GM12878 (cell line): ENCODE results near the gene DUSP16. TPM values are rescaled to one million over a fixed set of nuclear protein-coding genes. Genes with fewer than 3 reads are reported as not detected.

Experiments used
- ATAC-seq: fragments of 200-7000 bp; cut with Tn5 transposase; 3 replicates; pipeline ENCODE4 v1.9.1; 2020; ENCODE audit warnings: mild to moderate bottlenecking, moderate library complexity
- BruUV-seq: library from RNA; stranded (reverse); fragments of 400-500 nt; replicated peaks from 2 replicates; lab custom pipeline; 2021; lab: Mats Ljungman, UMichigan
- CTCF ChIA-PET: fragments of 300-600 bp; sonication (Branson Sonifier 250); formaldehyde crosslinking; extraction: SDS; loops from one replicate; lab custom pipeline; 2021; ENCODE audit warnings: inconsistent platforms; lab: Yijun Ruan, JAX
- POLR2A ChIA-PET: fragments of 350-600 bp; formaldehyde crosslinking; extraction: SDS; loops from one replicate; lab custom pipeline; 2021; ENCODE audit warnings: inconsistent platforms; lab: Charles Lee
- RAD21 ChIA-PET: fragments of 300-600 bp; sonication (Branson Sonifier 250); formaldehyde crosslinking; loops from one replicate; lab custom pipeline; 2023; ENCODE audit warnings: antibody characterized with exemption; ENCODE audit not compliant: unreplicated experiment; lab: Charles Lee
- SMC1A ChIA-PET: fragments of 300-600 bp; sonication (Branson Sonifier 250); formaldehyde crosslinking; loops from one replicate; lab custom pipeline; 2023; ENCODE audit not compliant: unreplicated experiment, uncharacterized antibody; lab: Charles Lee
- DNase-seq: peaks from one replicate; pipeline ENCODE4 v3.0.0-alpha.2; 2011; ENCODE audit warnings: low read depth, low spot score
- FAIRE-seq: peaks from 3 replicates; lab custom pipeline; 2011; peaks lifted over from hg19 to GRCh38; lab: Jason Lieb, UNC
- H2AFZ ChIP-seq: 2 replicates; pipeline ENCODE4 v1.6.0; 2011; ENCODE audit warnings: low read depth, low read length, control low read depth; ENCODE audit not compliant: control insufficient read depth
- H3K27ac ChIP-seq: 2 replicates; pipeline ENCODE4 v1.5.1; 2011; ENCODE audit warnings: control low read depth; ENCODE audit not compliant: control insufficient read depth, insufficient read depth
- H3K27me3 ChIP-seq, 2 experiments: replicated peaks in 1 of 2; 2 replicates each; pipeline versions ENCODE4 v1.6.0 to v1.6.1; 2011; ENCODE audit warnings: low read length in 1 of 2; ENCODE audit not compliant: control insufficient read depth in 2 of 2, insufficient read depth in 2 of 2
- H3K36me3 ChIP-seq, 2 experiments: 2 replicates each; pipeline ENCODE4 v1.5.1; 2011; ENCODE audit warnings: low read length in 1 of 2; ENCODE audit not compliant: control insufficient read depth in 2 of 2, insufficient read depth in 2 of 2
- H3K4me1 ChIP-seq: 2 replicates; pipeline ENCODE4 v1.6.1; 2011; ENCODE audit warnings: mild to moderate bottlenecking, low read length, moderate library complexity, mixed read lengths; ENCODE audit not compliant: control insufficient read depth, insufficient read depth
- H3K4me2 ChIP-seq: 2 replicates; pipeline ENCODE4 v1.6.0; 2011; ENCODE audit warnings: control low read depth; ENCODE audit not compliant: control insufficient read depth, insufficient read depth
- H3K4me3 ChIP-seq: fragments of 200-600 bp; sonication (generic); 2 replicates; pipeline ENCODE4 v1.5.1; 2016
- H3K79me2 ChIP-seq: 2 replicates; pipeline ENCODE4 v1.6.0; 2011; ENCODE audit warnings: low read length; ENCODE audit not compliant: control insufficient read depth, insufficient read depth
- H3K9ac ChIP-seq: 2 replicates; pipeline ENCODE4 v1.8.0; 2011; ENCODE audit warnings: low read length, control low read depth, mixed read lengths; ENCODE audit not compliant: control insufficient read depth, insufficient read depth
- H3K9me3 ChIP-seq: replicated peaks from 3 replicates; pipeline ENCODE4 v1.5.1; 2011; ENCODE audit warnings: mild to moderate bottlenecking, low read length; ENCODE audit not compliant: control insufficient read depth, insufficient read depth
- H4K20me1 ChIP-seq: 2 replicates; pipeline ENCODE4 v1.6.0; 2011; ENCODE audit not compliant: control insufficient read depth, insufficient read depth
- FOS ChIP-seq: IDR thresholded peaks from 3 replicates; pipeline ENCODE4 v1.6.1; 2011; ENCODE audit warnings: borderline replicate concordance; ENCODE audit not compliant: insufficient read length; ENCODE audit errors: extremely low read depth
- GATAD2B ChIP-seq: fragments of 450-650 bp; conservative IDR thresholded peaks from 2 replicates; pipeline ENCODE4 v1.6.1; 2017; ENCODE audit warnings: low read depth, mild to moderate bottlenecking, moderate library complexity
- MTA2 ChIP-seq: fragments of 450-650 bp; IDR thresholded peaks from 2 replicates; pipeline ENCODE4 v1.6.1; 2016; ENCODE audit warnings: low read depth, mild to moderate bottlenecking, moderate library complexity
- RAD51 ChIP-seq: fragments of 450-650 bp; IDR thresholded peaks from 2 replicates; pipeline ENCODE4 v1.6.1; 2016; ENCODE audit warnings: moderate library complexity, mild to moderate bottlenecking, inconsistent platforms
- RUNX3 ChIP-seq: IDR thresholded peaks from 2 replicates; pipeline ENCODE4 v1.6.1; 2012; ENCODE audit warnings: low read length, inconsistent platforms
- SMAD5 ChIP-seq: IDR thresholded peaks from 2 replicates; pipeline ENCODE4 v1.6.1; 2016; ENCODE audit warnings: antibody characterized with exemption, low read depth
- ZNF217 ChIP-seq: fragments of 450-650 bp; IDR thresholded peaks from 2 replicates; pipeline ENCODE4 v1.6.1; 2017; ENCODE audit warnings: antibody characterized with exemption, mild to moderate bottlenecking
- WGBS: methylation state at CpG from one replicate; pipeline ENCODE4 v1.1.6; 2016; ENCODE audit warnings: low lambda C conversion rate; ENCODE audit not compliant: insufficient replicate concordance, insufficient coverage; ENCODE audit errors: missing lambda C conversion rate; 5-methylcytosine and 5-hydroxymethylcytosine counted together
- in situ Hi-C: fragments of 300-500 bp; cut with MboI; formaldehyde crosslinking; loops from 9 replicates; pipeline ENCODE4 v1.14.3; 2018; ENCODE audit warnings: mixed read lengths
- intact Hi-C: fragments of 100-400 bp; cut with micrococcal nuclease; formaldehyde crosslinking; loops from one replicate; pipeline ENCODE4 v1.14.2; 2022; ENCODE audit not compliant: unreplicated experiment
- polyA plus RNA-seq, 11 experiments: library from polyadenylated mRNA; depleted of rRNA in 4 of 11; unstranded in 6 of 11; stranded (reverse) in 5 of 11; fragments of >200 nt; fragmentation: Nextera tagmentation in 4 of 11; fragmentation: Illumina TruSeq in 1 of 11; extraction: Ambion mirVana in 4 of 11; extraction: Trizol in 1 of 11; gene quantifications; 1 replicate in 1 of 11; 2 replicates in 10 of 11; pipeline versions ENCODE4 v1.2.1 to v1.2.3, GENCODE V29; 2011 to 2016; ENCODE audit warnings: inconsistent platforms in 2 of 11, missing spikeins in 2 of 11, low read depth in 1 of 11
- total RNA-seq, 4 experiments: library from RNA; depleted of rRNA in 3 of 4; stranded (reverse); fragments of >200 nt in 3 of 4; fragmentation: Illumina TruSeq in 1 of 4; extraction: Trizol in 1 of 4; gene quantifications; 2 replicates each; pipeline versions ENCODE4 v1.2.1 to v1.2.3, GENCODE V29; 2013 to 2021
- TF ChIP-seq, protein P1 (sequence below): IDR thresholded peaks from 2 replicates; pipeline ENCODE4 v1.6.1; 2011; ENCODE audit warnings: borderline replicate concordance, low read depth, mild to moderate bottlenecking, moderate library complexity, low read length; ENCODE audit not compliant: insufficient read depth, poor library complexity, severe bottlenecking
- TF ChIP-seq, protein P2 (sequence below): fragments of 450-650 bp; IDR thresholded peaks from 2 replicates; pipeline ENCODE4 v1.6.1; 2017; ENCODE audit warnings: low read depth, mild to moderate bottlenecking, moderate library complexity

DUSP16 gene
- total and polyA plus RNA-seq, 10 of the 15 experiments (the other 5 are each of a cell fraction or from before 2014, with no cell fraction given) = 3.9 to 75.3 (median 26.8) TPM

DNA sequence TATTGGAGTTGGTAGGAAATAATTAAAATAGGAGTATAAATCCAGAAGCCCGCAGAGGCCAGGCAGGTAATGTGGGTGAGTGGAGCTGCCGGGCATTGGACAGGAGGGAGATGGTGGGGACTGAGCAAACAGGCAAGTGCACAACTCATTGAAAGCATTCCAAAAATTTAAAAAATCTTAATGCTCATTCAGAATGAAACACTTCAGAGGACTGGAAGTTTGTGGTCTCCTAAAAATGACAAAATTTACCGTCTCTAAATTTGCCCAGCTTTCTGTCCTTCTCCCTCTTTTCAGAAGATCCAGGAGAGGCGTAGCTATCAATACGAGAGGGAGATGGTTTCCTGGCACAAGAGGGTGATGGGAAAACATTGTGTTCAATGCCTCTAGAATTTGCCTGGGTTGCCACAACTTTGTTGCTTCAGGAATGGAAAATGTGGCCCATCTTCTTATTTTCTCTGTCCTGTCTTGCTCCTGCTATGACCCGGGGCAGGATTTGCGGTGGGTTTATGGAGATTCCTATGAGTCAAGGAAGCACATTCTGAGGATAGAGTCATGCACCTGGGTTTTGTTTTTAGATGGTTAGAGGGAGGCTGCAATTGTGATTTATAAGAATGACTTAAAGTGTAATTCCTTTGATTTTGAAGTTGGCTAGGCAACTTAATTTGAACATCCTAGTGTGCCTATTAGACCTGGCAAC lies 133.6 kb downstream of the DUSP16 start:
- no peaks in the 10 kb centered on the region for H3K36me3 ChIP-seq
- intact Hi-C loops = no loop called here
- H3K4me3 ChIP-seq = no peak overlapping the region
- H2AFZ ChIP-seq = no peak overlapping the region
- no peaks in the 10 kb centered on the region; the same call in none of the 3 replicates for H3K9me3 ChIP-seq
- 83% methylated on average over 7 of the region's 7 CpGs for WGBS
- no peak for FAIRE-seq
- H3K27me3 ChIP-seq = no peaks in the 10 kb centered on the region
- H3K9ac ChIP-seq = no peak overlapping the region
- no peak overlapping the region for H3K27ac ChIP-seq
- no peaks in the 10 kb centered on the region for H4K20me1 ChIP-seq
- H3K4me1 ChIP-seq = peaks cover 13% of the 10 kb centered on the region
- H3K4me2 ChIP-seq = no peak overlapping the region
- TF ChIP-seq RUNX3 (peak; percentile 22; the same call in 1 of the 2 replicates), SMAD5 (no peak), FOS (no peak)
- no peak for DNase-seq
- SMC1A ChIA-PET = interaction anchor here (1.0 to 3.0 kb wide), 13 partner anchors 9 to 308 kb away, joined by 3 to 15 read pairs (median 5); no protein-coding TSS in a partner anchor
- POLR2A ChIA-PET = interaction anchor here (0.6 to 1.0 kb wide), 4 partner anchors 10 to 185 kb away, joined by 3 read pairs; no protein-coding TSS in a partner anchor
- H3K79me2 ChIP-seq = no peaks in the 10 kb centered on the region; the same call in 1 of the 2 replicates
- no peak for ATAC-seq
- CTCF ChIA-PET = interaction anchor here (1.1 to 1.6 kb wide), 4 partner anchors 50 to 308 kb away, joined by 3 to 5 read pairs (median 4); no protein-coding TSS in a partner anchor
- RAD21 ChIA-PET = interaction anchor here (0.8 to 1.9 kb wide), 6 partner anchors 52 to 274 kb away, joined by 3 to 8 read pairs (median 4); no protein-coding TSS in a partner anchor
- in situ Hi-C loops = no loop called here
- no TSS peak for BruUV-seq

DNA sequence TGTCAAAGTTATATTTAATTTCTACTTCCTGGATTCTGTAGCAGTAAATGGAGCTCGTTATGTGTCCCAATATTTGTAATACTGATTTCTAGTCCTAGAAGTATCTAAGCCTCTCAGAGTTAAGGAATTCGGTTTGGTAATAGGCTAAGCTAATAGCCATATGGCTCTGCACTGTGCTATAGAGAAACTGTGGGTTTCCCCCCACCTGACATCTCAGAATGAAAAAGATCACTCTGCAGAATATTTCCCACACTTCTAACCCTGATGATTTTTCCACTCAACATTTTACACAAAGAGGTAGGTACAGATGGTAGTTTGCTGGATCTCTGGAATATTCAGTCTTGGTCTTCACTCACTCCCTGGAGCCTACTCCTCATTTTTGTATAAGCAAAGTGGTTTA lies 134.6 kb downstream of the DUSP16 start:
- Histone ChIP-seq H3K36me3 (no peaks in the 10 kb centered on the region), H4K20me1 (no peaks in the 10 kb centered on the region), H3K4me3 (no peak overlapping the region), H3K9me3 (no peaks in the 10 kb centered on the region; the same call in none of the 3 replicates), H3K4me1 (peaks cover 13% of the 10 kb centered on the region), H3K9ac (no peak overlapping the region), H2AFZ (peak overlapping the region; percentile 7; the same call in 1 of the 2 replicates), H3K27me3 (no peaks in the 10 kb centered on the region), H3K27ac (peak overlapping the region; percentile 39; the same call in 1 of the 2 replicates), H3K79me2 (no peaks in the 10 kb centered on the region; the same call in 1 of the 2 replicates), H3K4me2 (peak overlapping the region; percentile 55; the same call in 1 of the 2 replicates)
- in situ Hi-C loops = no loop called here
- RAD21 ChIA-PET = interaction anchor here (0.6 to 1.9 kb wide), 10 partner anchors 8 to 120 kb away, joined by 3 to 8 read pairs (median 3); no protein-coding TSS in a partner anchor
- FAIRE-seq (no peak), DNase-seq (no peak), ATAC-seq (peak; percentile 81)
- POLR2A ChIA-PET = interaction anchor here (0.5 to 1.5 kb wide), 5 partner anchors 10 to 298 kb away, joined by 3 to 8 read pairs (median 4); no protein-coding TSS in a partner anchor
- SMC1A ChIA-PET = interaction anchor here (0.8 to 2.9 kb wide), 9 partner anchors 8 to 127 kb away, joined by 3 to 9 read pairs (median 4); no protein-coding TSS in a partner anchor
- intact Hi-C loops = no loop called here
- WGBS = 23% methylated on average over 2 of the region's 2 CpGs
- no TSS peak for BruUV-seq
- CTCF ChIA-PET = interaction anchor here (0.6 to 1.2 kb wide), 3 partner anchors 10 to 94 kb away, joined by 3 read pairs; no protein-coding TSS in a partner anchor
- TF ChIP-seq RUNX3 (peak; percentile 41; the same call in 1 of the 2 replicates), GATAD2B (no peak), MTA2 (peak; percentile 36; the same call in 1 of the 2 replicates), RAD51 (0 out of 2 replicates have a peak, but pooled peaks have one; percentile 26), ZNF217 (0 out of 2 replicates have a peak, but pooled peaks have one; percentile 22)
- TF ChIP-seq, protein P1, sequence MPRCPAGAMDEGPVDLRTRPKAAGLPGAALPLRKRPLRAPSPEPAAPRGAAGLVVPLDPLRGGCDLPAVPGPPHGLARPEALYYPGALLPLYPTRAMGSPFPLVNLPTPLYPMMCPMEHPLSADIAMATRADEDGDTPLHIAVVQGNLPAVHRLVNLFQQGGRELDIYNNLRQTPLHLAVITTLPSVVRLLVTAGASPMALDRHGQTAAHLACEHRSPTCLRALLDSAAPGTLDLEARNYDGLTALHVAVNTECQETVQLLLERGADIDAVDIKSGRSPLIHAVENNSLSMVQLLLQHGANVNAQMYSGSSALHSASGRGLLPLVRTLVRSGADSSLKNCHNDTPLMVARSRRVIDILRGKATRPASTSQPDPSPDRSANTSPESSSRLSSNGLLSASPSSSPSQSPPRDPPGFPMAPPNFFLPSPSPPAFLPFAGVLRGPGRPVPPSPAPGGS = no peak
- TF ChIP-seq, protein P2, sequence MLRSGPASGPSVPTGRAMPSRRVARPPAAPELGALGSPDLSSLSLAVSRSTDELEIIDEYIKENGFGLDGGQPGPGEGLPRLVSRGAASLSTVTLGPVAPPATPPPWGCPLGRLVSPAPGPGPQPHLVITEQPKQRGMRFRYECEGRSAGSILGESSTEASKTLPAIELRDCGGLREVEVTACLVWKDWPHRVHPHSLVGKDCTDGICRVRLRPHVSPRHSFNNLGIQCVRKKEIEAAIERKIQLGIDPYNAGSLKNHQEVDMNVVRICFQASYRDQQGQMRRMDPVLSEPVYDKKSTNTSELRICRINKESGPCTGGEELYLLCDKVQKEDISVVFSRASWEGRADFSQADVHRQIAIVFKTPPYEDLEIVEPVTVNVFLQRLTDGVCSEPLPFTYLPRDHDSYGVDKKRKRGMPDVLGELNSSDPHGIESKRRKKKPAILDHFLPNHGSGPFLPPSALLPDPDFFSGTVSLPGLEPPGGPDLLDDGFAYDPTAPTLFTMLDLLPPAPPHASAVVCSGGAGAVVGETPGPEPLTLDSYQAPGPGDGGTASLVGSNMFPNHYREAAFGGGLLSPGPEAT = peak; percentile 69
